ENCODE data around the gene TCAF1.
"Not testable (repeated sequence)": the region's sequence is repeated elsewhere in the genome, so short reads cannot be mapped to it uniquely, and the experiment has no call there.

The TCAF1 gene

GRCh38 chr7:143901332-143901667 lies 676 bp downstream of the TCAF1 start:
- DNase-seq: no peak

GRCh38 chr7:143900230-143900766 lies 1.7 kb downstream of the TCAF1 start:
- no peak for DNase-seq

- DNase-seq: no peak
Measured at GRCh38 chr7:143898810-143899209, 3.2 kb downstream of the TCAF1 start.

GRCh38 chr7:143896667-143897066 lies 5.3 kb downstream of the TCAF1 start:
- no peak for DNase-seq

- no peak for DNase-seq
Measured at GRCh38 chr7:143892527-143893300, 9.3 kb downstream of the TCAF1 start.

- no peak for DNase-seq
Measured at GRCh38 chr7:143891457-143891856, 10.5 kb downstream of the TCAF1 start.

- no peak for DNase-seq
Measured at GRCh38 chr7:143890558-143890957, 11.4 kb downstream of the TCAF1 start.

- no peak for DNase-seq
Measured at GRCh38 chr7:143889068-143889467, 12.9 kb downstream of the TCAF1 start.

GRCh38 chr7:143886826-143887477 lies 15.0 kb downstream of the TCAF1 start:
- DNase-seq: no peak

GRCh38 chr7:143885951-143886350 lies 16.0 kb downstream of the TCAF1 start:
- DNase-seq: no peak

GRCh38 chr7:143884969-143885559 lies 16.9 kb downstream of the TCAF1 start:
- DNase-seq: no peak

- DNase-seq: no peak
Measured at GRCh38 chr7:143884241-143884968, 17.6 kb downstream of the TCAF1 start.

- DNase-seq: no peak
Measured at GRCh38 chr7:143882604-143883078, 19.3 kb downstream of the TCAF1 start.

GRCh38 chr7:143882020-143882603 lies 19.9 kb downstream of the TCAF1 start:
- no peak for DNase-seq

GRCh38 chr7:143878884-143879283 lies 23.1 kb downstream of the TCAF1 start:
- DNase-seq: no peak

GRCh38 chr7:143877098-143877497 lies 24.9 kb downstream of the TCAF1 start:
- no peak for DNase-seq

GRCh38 chr7:143876218-143876617 lies 25.8 kb downstream of the TCAF1 start:
- no peak for DNase-seq

GRCh38 chr7:143873242-143873641 lies 28.7 kb downstream of the TCAF1 start:
- not testable (repeated sequence) for DNase-seq

GRCh38 chr7:143871534-143871933 lies 30.4 kb downstream of the TCAF1 start:
- not testable (repeated sequence) for DNase-seq

- not testable (repeated sequence) for DNase-seq
Measured at GRCh38 chr7:143857994-143858393, 44.0 kb downstream of the TCAF1 start.

GRCh38 chr7:143855443-143855842 lies 46.5 kb downstream of the TCAF1 start:
- DNase-seq: not testable (repeated sequence)

GRCh38 chr7:143850682-143851081 lies 51.3 kb downstream of the TCAF1 start:
- no peak for DNase-seq

All from stimulated activated CD4-positive, alpha-beta T cell treated with anti-CD3 and anti-CD28 coated beads, Interleukin-2, amount 100 ng/mL, for 48 hours (primary cell).